Panc1 (cell line): ENCODE data around the gene IGFBP4.

ENCODE experiments used
- POLR2AphosphoS5 ChIP-seq: IDR thresholded peaks from 2 replicates; pipeline ENCODE4 v1.6.1; 2012; ENCODE audit warnings: mild to moderate bottlenecking, low read depth, low read length, moderate library complexity
- TCF7L2 ChIP-seq: IDR thresholded peaks from 2 replicates; pipeline ENCODE4 v1.6.1; 2011; ENCODE audit warnings: mild to moderate bottlenecking, low read depth, low read length, inconsistent platforms
- TF ChIP-seq, protein P1 (sequence below): fragments of 450-650 bp; IDR thresholded peaks from 2 replicates; pipeline ENCODE4 v1.5.1; 2017; ENCODE audit warnings: mild to moderate bottlenecking
- TF ChIP-seq, protein P2 (sequence below), 2 experiments: IDR thresholded peaks; 2 replicates each; pipeline ENCODE4 v1.6.1; 2011 to 2012; ENCODE audit warnings: low read depth in 2 of 2, control low read depth in 1 of 2, low read length in 1 of 2, mild to moderate bottlenecking in 1 of 2, moderate library complexity in 1 of 2; ENCODE audit not compliant: insufficient read depth in 1 of 2

DNA sequence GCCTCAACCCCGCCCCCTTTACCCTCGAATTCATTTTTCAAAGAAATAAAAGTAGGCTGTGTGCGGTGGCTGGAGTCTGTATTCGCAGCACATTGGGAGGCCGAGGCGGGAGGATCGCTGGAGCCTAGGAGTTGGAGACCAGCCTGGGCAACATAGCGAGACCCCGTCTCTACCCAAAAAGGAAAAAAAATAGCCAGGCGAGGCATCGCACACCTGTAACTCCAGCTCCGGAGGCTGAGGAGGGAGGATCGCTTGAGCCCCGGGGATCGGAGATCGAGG, 24.9 kb upstream of the IGFBP4 start:
- TF ChIP-seq, protein P1, sequence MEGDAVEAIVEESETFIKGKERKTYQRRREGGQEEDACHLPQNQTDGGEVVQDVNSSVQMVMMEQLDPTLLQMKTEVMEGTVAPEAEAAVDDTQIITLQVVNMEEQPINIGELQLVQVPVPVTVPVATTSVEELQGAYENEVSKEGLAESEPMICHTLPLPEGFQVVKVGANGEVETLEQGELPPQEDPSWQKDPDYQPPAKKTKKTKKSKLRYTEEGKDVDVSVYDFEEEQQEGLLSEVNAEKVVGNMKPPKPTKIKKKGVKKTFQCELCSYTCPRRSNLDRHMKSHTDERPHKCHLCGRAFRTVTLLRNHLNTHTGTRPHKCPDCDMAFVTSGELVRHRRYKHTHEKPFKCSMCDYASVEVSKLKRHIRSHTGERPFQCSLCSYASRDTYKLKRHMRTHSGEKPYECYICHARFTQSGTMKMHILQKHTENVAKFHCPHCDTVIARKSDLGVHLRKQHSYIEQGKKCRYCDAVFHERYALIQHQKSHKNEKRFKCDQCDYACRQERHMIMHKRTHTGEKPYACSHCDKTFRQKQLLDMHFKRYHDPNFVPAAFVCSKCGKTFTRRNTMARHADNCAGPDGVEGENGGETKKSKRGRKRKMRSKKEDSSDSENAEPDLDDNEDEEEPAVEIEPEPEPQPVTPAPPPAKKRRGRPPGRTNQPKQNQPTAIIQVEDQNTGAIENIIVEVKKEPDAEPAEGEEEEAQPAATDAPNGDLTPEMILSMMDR, result no peak
- TF ChIP-seq POLR2AphosphoS5, result no peak
- TF ChIP-seq, protein P2, sequence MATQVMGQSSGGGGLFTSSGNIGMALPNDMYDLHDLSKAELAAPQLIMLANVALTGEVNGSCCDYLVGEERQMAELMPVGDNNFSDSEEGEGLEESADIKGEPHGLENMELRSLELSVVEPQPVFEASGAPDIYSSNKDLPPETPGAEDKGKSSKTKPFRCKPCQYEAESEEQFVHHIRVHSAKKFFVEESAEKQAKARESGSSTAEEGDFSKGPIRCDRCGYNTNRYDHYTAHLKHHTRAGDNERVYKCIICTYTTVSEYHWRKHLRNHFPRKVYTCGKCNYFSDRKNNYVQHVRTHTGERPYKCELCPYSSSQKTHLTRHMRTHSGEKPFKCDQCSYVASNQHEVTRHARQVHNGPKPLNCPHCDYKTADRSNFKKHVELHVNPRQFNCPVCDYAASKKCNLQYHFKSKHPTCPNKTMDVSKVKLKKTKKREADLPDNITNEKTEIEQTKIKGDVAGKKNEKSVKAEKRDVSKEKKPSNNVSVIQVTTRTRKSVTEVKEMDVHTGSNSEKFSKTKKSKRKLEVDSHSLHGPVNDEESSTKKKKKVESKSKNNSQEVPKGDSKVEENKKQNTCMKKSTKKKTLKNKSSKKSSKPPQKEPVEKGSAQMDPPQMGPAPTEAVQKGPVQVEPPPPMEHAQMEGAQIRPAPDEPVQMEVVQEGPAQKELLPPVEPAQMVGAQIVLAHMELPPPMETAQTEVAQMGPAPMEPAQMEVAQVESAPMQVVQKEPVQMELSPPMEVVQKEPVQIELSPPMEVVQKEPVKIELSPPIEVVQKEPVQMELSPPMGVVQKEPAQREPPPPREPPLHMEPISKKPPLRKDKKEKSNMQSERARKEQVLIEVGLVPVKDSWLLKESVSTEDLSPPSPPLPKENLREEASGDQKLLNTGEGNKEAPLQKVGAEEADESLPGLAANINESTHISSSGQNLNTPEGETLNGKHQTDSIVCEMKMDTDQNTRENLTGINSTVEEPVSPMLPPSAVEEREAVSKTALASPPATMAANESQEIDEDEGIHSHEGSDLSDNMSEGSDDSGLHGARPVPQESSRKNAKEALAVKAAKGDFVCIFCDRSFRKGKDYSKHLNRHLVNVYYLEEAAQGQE (IDR thresholded peaks at IDR 0.05; ENCODE audit: insufficient read depth in 1 of 2, low read depth in 2 of 2, low read length in 1 of 2), result no peak
- TF ChIP-seq TCF7L2, result no peak
